ENCODE results near the gene MDFI. TPM values are rescaled to one million over a fixed set of nuclear protein-coding genes. Genes with fewer than 3 reads are reported as not detected.

Gene MDFI
- total RNA-seq, 2 experiments from 2014 or later, result not detected

GRCh38 chr6:41639809-41640371 is 1.6 kb downstream of the MDFI start:
- H3K9me3 Mint-ChIP-seq, result no peaks in the 10 kb centered on the region
- intact Hi-C loops (cut with micrococcal nuclease), result no loop called here
- no peak for DNase-seq
- no peaks in the 10 kb centered on the region for H3K36me3 Mint-ChIP-seq (ENCODE audit: low read depth)
- no peak overlapping the region for H3K27ac Mint-ChIP-seq
- peaks cover 4% of the 10 kb centered on the region for H3K4me1 Mint-ChIP-seq (ENCODE audit: low read depth)
- POLR2A ChIA-PET, result no interaction called here
- peaks cover 34% of the 10 kb centered on the region for H3K27me3 Mint-ChIP-seq
- TF ChIP-seq CTCF (IDR thresholded peaks at IDR 0.05), result no peak
- CTCF ChIA-PET, result no interaction called here
- H3K4me3 Mint-ChIP-seq, result no peak overlapping the region
- ATAC-seq, result no peak

GRCh38 chr6:41640426-41640825 is 2.2 kb downstream of the MDFI start:
- DNase-seq, result no peak
- ChIA-PET POLR2A (no interaction called here), CTCF (no interaction called here)
- H3K27ac Mint-ChIP-seq, result no peak overlapping the region
- TF ChIP-seq CTCF (IDR thresholded peaks at IDR 0.05), result no peak
- ATAC-seq, result no peak
- no peaks in the 10 kb centered on the region for H3K9me3 Mint-ChIP-seq
- no peak overlapping the region for H3K4me3 Mint-ChIP-seq
- intact Hi-C loops (cut with micrococcal nuclease), result no loop called here
- H3K27me3 Mint-ChIP-seq, result peaks cover 31% of the 10 kb centered on the region
- peaks cover 4% of the 10 kb centered on the region for H3K4me1 Mint-ChIP-seq (ENCODE audit: low read depth)
- H3K36me3 Mint-ChIP-seq (ENCODE audit: low read depth), result no peaks in the 10 kb centered on the region

GRCh38 chr6:41641352-41641925 is 3.2 kb downstream of the MDFI start:
- ATAC-seq, result no peak
- no peak for TF ChIP-seq CTCF (IDR thresholded peaks at IDR 0.05)
- no peaks in the 10 kb centered on the region for H3K36me3 Mint-ChIP-seq (ENCODE audit: low read depth)
- peaks cover 30% of the 10 kb centered on the region for H3K27me3 Mint-ChIP-seq
- H3K4me3 Mint-ChIP-seq, result no peak overlapping the region
- intact Hi-C loops (cut with micrococcal nuclease), result no loop called here
- no peak for DNase-seq
- CTCF ChIA-PET, result no interaction called here
- no peak overlapping the region for H3K27ac Mint-ChIP-seq
- H3K9me3 Mint-ChIP-seq, result no peaks in the 10 kb centered on the region
- POLR2A ChIA-PET, result no interaction called here
- H3K4me1 Mint-ChIP-seq (ENCODE audit: low read depth), result peaks cover 4% of the 10 kb centered on the region

GRCh38 chr6:41642090-41642959 is 4.1 kb downstream of the MDFI start:
- TF ChIP-seq CTCF (IDR thresholded peaks at IDR 0.05), result no peak
- H3K36me3 Mint-ChIP-seq (ENCODE audit: low read depth), result no peaks in the 10 kb centered on the region
- H3K9me3 Mint-ChIP-seq, result no peaks in the 10 kb centered on the region
- intact Hi-C loops (cut with micrococcal nuclease), result no loop called here
- DNase-seq, result no peak
- H3K4me3 Mint-ChIP-seq, result no peak overlapping the region
- H3K27me3 Mint-ChIP-seq, result peaks cover 29% of the 10 kb centered on the region
- no peak for ATAC-seq
- ChIA-PET CTCF (no interaction called here), POLR2A (no interaction called here)
- H3K27ac Mint-ChIP-seq, result no peak overlapping the region
- H3K4me1 Mint-ChIP-seq (ENCODE audit: low read depth), result peaks cover 4% of the 10 kb centered on the region
